ENCODE results near the gene NOTCH1.

Gene NOTCH1

DNA sequence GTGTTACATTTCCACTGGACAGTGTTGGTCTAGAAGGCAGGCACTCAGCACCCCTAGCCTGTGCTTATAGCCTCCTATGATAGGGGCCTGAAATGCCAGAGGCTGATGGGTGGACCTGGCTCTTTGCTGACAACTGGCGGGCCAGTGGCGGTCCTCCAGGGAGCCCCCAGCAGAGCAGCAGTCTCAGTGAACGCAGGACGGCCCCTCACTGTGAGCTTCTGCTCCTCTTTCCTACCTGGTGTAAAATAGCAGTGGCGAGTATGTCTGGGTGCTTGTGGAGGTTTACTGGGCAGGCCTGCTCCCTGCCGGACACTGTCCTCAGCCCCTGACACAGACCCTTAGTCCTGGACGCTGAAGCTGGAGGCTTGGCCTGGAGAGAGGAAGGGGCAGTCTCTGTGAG lies 59.7 kb downstream of the NOTCH1 start:
- TF ChIP-seq, protein P1, sequence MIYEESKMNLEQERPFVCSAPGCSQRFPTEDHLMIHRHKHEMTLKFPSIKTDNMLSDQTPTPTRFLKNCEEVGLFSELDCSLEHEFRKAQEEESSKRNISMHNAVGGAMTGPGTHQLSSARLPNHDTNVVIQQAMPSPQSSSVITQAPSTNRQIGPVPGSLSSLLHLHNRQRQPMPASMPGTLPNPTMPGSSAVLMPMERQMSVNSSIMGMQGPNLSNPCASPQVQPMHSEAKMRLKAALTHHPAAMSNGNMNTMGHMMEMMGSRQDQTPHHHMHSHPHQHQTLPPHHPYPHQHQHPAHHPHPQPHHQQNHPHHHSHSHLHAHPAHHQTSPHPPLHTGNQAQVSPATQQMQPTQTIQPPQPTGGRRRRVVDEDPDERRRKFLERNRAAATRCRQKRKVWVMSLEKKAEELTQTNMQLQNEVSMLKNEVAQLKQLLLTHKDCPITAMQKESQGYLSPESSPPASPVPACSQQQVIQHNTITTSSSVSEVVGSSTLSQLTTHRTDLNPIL (CRISPR knock-in tag; IDR thresholded peaks at IDR 0.05; ENCODE audit: low read depth) = no peak
- TF ChIP-seq CSDC2 (CRISPR knock-in tag; IDR thresholded peaks at IDR 0.05) (no peak), ISL1 (CRISPR knock-in tag; IDR thresholded peaks at IDR 0.05) (no peak), TOX (CRISPR knock-in tag; IDR thresholded peaks at IDR 0.05; ENCODE audit: borderline replicate concordance) (no peak), POU6F1 (CRISPR knock-in tag; IDR thresholded peaks at IDR 0.05; ENCODE audit: borderline replicate concordance, low read depth) (no peak), PPARA (CRISPR knock-in tag; IDR thresholded peaks at IDR 0.05; ENCODE audit: borderline replicate concordance) (no peak), ZNF70 (CRISPR knock-in tag; IDR thresholded peaks at IDR 0.05) (no peak), SNAI2 (CRISPR knock-in tag; IDR thresholded peaks at IDR 0.05) (no peak), ZFP3 (CRISPR knock-in tag; IDR thresholded peaks at IDR 0.05) (no peak), OSR1 (CRISPR knock-in tag; IDR thresholded peaks at IDR 0.05) (no peak), ZFP30 (CRISPR knock-in tag; IDR thresholded peaks at IDR 0.05) (no peak), RARB (CRISPR knock-in tag; IDR thresholded peaks at IDR 0.05) (no peak)
- TF ChIP-seq, protein P2, sequence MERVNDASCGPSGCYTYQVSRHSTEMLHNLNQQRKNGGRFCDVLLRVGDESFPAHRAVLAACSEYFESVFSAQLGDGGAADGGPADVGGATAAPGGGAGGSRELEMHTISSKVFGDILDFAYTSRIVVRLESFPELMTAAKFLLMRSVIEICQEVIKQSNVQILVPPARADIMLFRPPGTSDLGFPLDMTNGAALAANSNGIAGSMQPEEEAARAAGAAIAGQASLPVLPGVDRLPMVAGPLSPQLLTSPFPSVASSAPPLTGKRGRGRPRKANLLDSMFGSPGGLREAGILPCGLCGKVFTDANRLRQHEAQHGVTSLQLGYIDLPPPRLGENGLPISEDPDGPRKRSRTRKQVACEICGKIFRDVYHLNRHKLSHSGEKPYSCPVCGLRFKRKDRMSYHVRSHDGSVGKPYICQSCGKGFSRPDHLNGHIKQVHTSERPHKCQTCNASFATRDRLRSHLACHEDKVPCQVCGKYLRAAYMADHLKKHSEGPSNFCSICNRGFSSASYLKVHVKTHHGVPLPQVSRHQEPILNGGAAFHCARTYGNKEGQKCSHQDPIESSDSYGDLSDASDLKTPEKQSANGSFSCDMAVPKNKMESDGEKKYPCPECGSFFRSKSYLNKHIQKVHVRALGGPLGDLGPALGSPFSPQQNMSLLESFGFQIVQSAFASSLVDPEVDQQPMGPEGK (CRISPR knock-in tag; IDR thresholded peaks at IDR 0.05; ENCODE audit: borderline replicate concordance) = no peak
- ATAC-seq = no peak

DNA sequence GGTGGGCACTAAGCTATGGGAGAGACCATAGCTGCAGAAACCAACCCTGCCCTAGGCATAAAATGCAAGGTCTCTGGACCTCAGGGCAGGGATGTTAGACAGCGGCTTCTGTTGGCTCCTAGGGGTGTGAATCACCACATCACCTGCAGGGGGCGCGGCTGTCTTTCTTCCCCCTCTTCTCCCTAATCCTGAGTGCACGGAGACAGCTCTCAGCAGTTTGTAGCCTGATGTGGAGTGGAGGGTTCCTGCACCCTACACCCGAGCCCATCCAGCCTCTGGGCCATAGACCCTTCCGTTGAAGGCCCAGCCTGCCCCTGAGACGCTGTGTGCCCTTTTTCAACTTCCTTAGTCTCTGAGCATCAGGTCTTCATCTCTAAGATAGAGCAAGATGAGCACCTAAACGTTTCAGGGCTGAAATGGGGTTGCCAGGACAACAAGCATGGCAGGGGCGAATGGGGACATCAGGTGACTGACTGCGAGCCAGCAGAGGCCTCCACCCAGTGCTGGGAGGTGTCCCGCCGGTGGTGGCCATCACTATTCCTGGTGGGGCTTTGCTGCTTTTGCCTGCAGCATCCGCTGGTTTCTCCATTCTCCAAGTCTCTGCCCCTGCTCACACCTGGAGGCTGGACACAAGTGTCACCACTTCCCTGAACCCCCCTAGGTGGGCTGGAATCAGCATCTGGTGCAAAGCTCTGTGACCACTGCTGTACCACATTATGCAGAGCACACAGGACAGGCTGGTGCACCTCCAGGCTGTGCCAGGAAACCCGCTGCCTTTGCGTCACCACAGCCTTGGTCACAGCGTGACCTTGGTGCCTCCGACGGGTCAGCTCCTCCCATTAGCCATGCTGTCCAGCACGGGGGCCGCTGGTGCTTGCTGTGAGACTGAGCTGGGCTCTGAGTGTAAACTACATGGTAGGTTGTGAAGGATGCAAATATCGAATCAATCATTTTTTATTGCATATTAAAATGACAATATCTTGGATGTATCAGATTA lies 60.5 kb downstream of the NOTCH1 start:
- ATAC-seq = peak; percentile 70
- no peak for TF ChIP-seq BACH2 (CRISPR knock-in tag; IDR thresholded peaks at IDR 0.05; ENCODE audit: borderline replicate concordance)
- TF ChIP-seq TCF4 (CRISPR knock-in tag; IDR thresholded peaks at IDR 0.05; ENCODE audit: borderline replicate concordance) = no peak
- TF ChIP-seq SNAI2 (CRISPR knock-in tag; IDR thresholded peaks at IDR 0.05) = no peak
- TF ChIP-seq ZNF8 (CRISPR knock-in tag; IDR thresholded peaks at IDR 0.05) = no peak
- no peak for TF ChIP-seq OSR1 (CRISPR knock-in tag; IDR thresholded peaks at IDR 0.05)
- no peak for TF ChIP-seq ESRRG (CRISPR knock-in tag; IDR thresholded peaks at IDR 0.05)
- TF ChIP-seq, protein P3, sequence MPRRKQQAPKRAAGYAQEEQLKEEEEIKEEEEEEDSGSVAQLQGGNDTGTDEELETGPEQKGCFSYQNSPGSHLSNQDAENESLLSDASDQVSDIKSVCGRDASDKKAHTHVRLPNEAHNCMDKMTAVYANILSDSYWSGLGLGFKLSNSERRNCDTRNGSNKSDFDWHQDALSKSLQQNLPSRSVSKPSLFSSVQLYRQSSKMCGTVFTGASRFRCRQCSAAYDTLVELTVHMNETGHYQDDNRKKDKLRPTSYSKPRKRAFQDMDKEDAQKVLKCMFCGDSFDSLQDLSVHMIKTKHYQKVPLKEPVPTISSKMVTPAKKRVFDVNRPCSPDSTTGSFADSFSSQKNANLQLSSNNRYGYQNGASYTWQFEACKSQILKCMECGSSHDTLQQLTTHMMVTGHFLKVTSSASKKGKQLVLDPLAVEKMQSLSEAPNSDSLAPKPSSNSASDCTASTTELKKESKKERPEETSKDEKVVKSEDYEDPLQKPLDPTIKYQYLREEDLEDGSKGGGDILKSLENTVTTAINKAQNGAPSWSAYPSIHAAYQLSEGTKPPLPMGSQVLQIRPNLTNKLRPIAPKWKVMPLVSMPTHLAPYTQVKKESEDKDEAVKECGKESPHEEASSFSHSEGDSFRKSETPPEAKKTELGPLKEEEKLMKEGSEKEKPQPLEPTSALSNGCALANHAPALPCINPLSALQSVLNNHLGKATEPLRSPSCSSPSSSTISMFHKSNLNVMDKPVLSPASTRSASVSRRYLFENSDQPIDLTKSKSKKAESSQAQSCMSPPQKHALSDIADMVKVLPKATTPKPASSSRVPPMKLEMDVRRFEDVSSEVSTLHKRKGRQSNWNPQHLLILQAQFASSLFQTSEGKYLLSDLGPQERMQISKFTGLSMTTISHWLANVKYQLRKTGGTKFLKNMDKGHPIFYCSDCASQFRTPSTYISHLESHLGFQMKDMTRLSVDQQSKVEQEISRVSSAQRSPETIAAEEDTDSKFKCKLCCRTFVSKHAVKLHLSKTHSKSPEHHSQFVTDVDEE (CRISPR knock-in tag; IDR thresholded peaks at IDR 0.05) = no peak
- TF ChIP-seq ARNTL (CRISPR knock-in tag; IDR thresholded peaks at IDR 0.05; ENCODE audit: borderline replicate concordance, low read depth) = no peak
- no peak for TF ChIP-seq RARB (CRISPR knock-in tag; IDR thresholded peaks at IDR 0.05)
- TF ChIP-seq GLIS3 (CRISPR knock-in tag; IDR thresholded peaks at IDR 0.05) = no peak
- TF ChIP-seq ZNF70 (CRISPR knock-in tag; IDR thresholded peaks at IDR 0.05) = no peak
- TF ChIP-seq ZC3H10 (CRISPR knock-in tag; IDR thresholded peaks at IDR 0.05) = no peak
- TF ChIP-seq ZFP30 (CRISPR knock-in tag; IDR thresholded peaks at IDR 0.05) = no peak
- TF ChIP-seq ZNF565 (CRISPR knock-in tag; conservative IDR thresholded peaks at IDR 0.05; ENCODE audit: low read depth) = no peak
- TF ChIP-seq TOX (CRISPR knock-in tag; IDR thresholded peaks at IDR 0.05; ENCODE audit: borderline replicate concordance) = no peak
- no peak for TF ChIP-seq ZFP3 (CRISPR knock-in tag; IDR thresholded peaks at IDR 0.05)
- TF ChIP-seq CSDC2 (CRISPR knock-in tag; IDR thresholded peaks at IDR 0.05) = no peak
- no peak for TF ChIP-seq POU6F1 (CRISPR knock-in tag; IDR thresholded peaks at IDR 0.05; ENCODE audit: borderline replicate concordance, low read depth)
- TF ChIP-seq, protein P1 (CRISPR knock-in tag; IDR thresholded peaks at IDR 0.05; ENCODE audit: low read depth) = no peak
- no peak for TF ChIP-seq ISL1 (CRISPR knock-in tag; IDR thresholded peaks at IDR 0.05)

Measured in SK-N-SH treated with all-trans-retinoic acid at 6 μM for 48 hours (cell line).